Naive thymus-derived CD4-positive, alpha-beta T cell (primary cell): Measurements from ENCODE around the gene TRIM58. TPM values are rescaled to one million over a fixed set of nuclear protein-coding genes. Genes with fewer than 3 reads are reported as not detected.
A peak's percentile ranks its signal among the peaks of the same experiment; 100 is the strongest.

Source experiments
- ATAC-seq: fragments of 150-1000 bp; cut with Tn5 transposase; 2 replicates; pipeline ENCODE4 v1.10.0; 2021; ENCODE audit warnings: mild to moderate bottlenecking, moderate library complexity
- CTCF ChIA-PET: fragments of 350-600 bp; sonication (Branson Sonifier 250); formaldehyde crosslinking; loops from one replicate; lab custom pipeline; 2021; ENCODE audit warnings: antibody characterized with exemption; lab: Charles Lee
- POLR2A ChIA-PET: fragments of 350-600 bp; sonication (Branson Sonifier 250); formaldehyde crosslinking; loops from one replicate; lab custom pipeline; 2021; ENCODE audit warnings: antibody characterized with exemption, inconsistent platforms; lab: Charles Lee
- DNase-seq, 9 donors: peaks; one replicate each; pipeline versions ENCODE4 v3.0.0 to v3.0.0-alpha.2; 2020 to 2022; ENCODE audit warnings: mixed read lengths in 1 of 9
- H3K27ac ChIP-seq: one replicate; pipeline ENCODE4 v1.7.0; 2013; ENCODE audit warnings: mild to moderate bottlenecking, low read depth, low read length, moderate library complexity
- H3K27me3 ChIP-seq, 2 donors: one replicate each; pipeline ENCODE4 v1.7.0; 2013; ENCODE audit warnings: low read length in 2 of 2, mild to moderate bottlenecking in 2 of 2, moderate library complexity in 2 of 2; ENCODE audit not compliant: control insufficient read depth in 2 of 2, insufficient read depth in 2 of 2
- H3K36me3 ChIP-seq, 3 experiments: 1 replicate in 2 of 3; 2 replicates in 1 of 3; pipeline ENCODE4 v1.7.0; 2013; ENCODE audit warnings: low read length in 3 of 3, mild to moderate bottlenecking in 3 of 3, moderate library complexity in 1 of 3; ENCODE audit not compliant: insufficient read depth in 3 of 3, control insufficient read depth in 2 of 3
- H3K4me1 ChIP-seq, 2 donors: one replicate each; pipeline ENCODE4 v1.7.0; 2013; ENCODE audit warnings: low read length in 2 of 2, mild to moderate bottlenecking in 2 of 2, moderate library complexity in 1 of 2; ENCODE audit not compliant: control insufficient read depth in 2 of 2, insufficient read depth in 2 of 2
- H3K4me3 ChIP-seq: 2 replicates; pipeline ENCODE4 v1.7.0; 2013; ENCODE audit warnings: mild to moderate bottlenecking, low read length
- H3K9me3 ChIP-seq, 3 experiments: 1 replicate in 2 of 3; 2 replicates in 1 of 3; pipeline ENCODE4 v1.7.0; 2013; ENCODE audit warnings: low read length in 3 of 3; ENCODE audit not compliant: control insufficient read depth in 2 of 3
- H3K27ac Mint-ChIP-seq, 9 donors: one replicate each; pipeline ENCODE4 v1.8.0; 2020 to 2022; ENCODE audit warnings: mixed read lengths in 9 of 9, mild to moderate bottlenecking in 8 of 9, moderate library complexity in 5 of 9, inconsistent platforms in 2 of 9
- H3K27me3 Mint-ChIP-seq, 5 donors: one replicate each; pipeline ENCODE4 v1.8.0; 2021 to 2022; ENCODE audit warnings: mixed read lengths in 5 of 5, mild to moderate bottlenecking in 1 of 5
- H3K36me3 Mint-ChIP-seq, 5 donors: one replicate each; pipeline ENCODE4 v1.8.0; 2020 to 2022; ENCODE audit warnings: mixed read lengths in 5 of 5, mild to moderate bottlenecking in 3 of 5, inconsistent platforms in 1 of 5
- H3K4me1 Mint-ChIP-seq, 7 donors: one replicate each; pipeline ENCODE4 v1.8.0; 2020 to 2022; ENCODE audit warnings: mixed read lengths in 7 of 7, mild to moderate bottlenecking in 3 of 7, inconsistent platforms in 1 of 7
- H3K4me3 Mint-ChIP-seq, 10 donors: one replicate each; pipeline ENCODE4 v1.8.0; 2020 to 2022; ENCODE audit warnings: mild to moderate bottlenecking in 10 of 10, mixed read lengths in 10 of 10, moderate library complexity in 6 of 10, inconsistent platforms in 2 of 10
- H3K9me3 Mint-ChIP-seq, 11 donors: one replicate each; pipeline ENCODE4 v1.8.0; 2020 to 2022; ENCODE audit warnings: mixed read lengths in 11 of 11, mild to moderate bottlenecking in 4 of 11, inconsistent platforms in 1 of 11, moderate library complexity in 1 of 11
- intact Hi-C, 2 donors: fragments of 100-400 bp; cut with micrococcal nuclease; formaldehyde crosslinking; loops; one replicate each; pipeline ENCODE4 v1.15.1; 2023
- polyA plus RNA-seq, 2 donors: library from polyadenylated mRNA; unstranded; fragments of 300-500 nt; fragmentation: Illumina TruSeq; gene quantifications; one replicate each; pipeline ENCODE4 v1.2.3, GENCODE V29; 2021
- total RNA-seq, 6 experiments: library from RNA in 5 of 6; stranded (reverse) in 5 of 6; gene quantifications; 1 replicate in 5 of 6; 2 replicates in 1 of 6; pipeline ENCODE4 v1.2.3 and lab custom pipeline; 2021 to 2026

Gene TRIM58
- total and polyA plus RNA-seq, 7 experiments from 2014 or later: 0.15 to 2.1 (median 0.24) TPM; not detected in 1

- POLR2A ChIA-PET: no interaction called here
- Mint-ChIP-seq H3K4me1 (peaks cover 15 to 28% (median 19%) of the 10 kb centered on the region in 7 donors), H3K36me3 (peaks cover 0 to 6% (median 0%) of the 10 kb centered on the region in 5 donors), H3K27me3 (no peaks in the 10 kb centered on the region), H3K9me3 (peaks cover 0 to 26% (median 7%) of the 10 kb centered on the region in 11 donors), H3K27ac (peak overlapping the region in 2 of 9 donors; percentile 63 to 80), H3K4me3 (peak overlapping the region in 7 of 10 donors; percentile 18 to 90 (median 70))
- Histone ChIP-seq H3K36me3 (no peaks in the 10 kb centered on the region), H3K4me3 (no peak overlapping the region), H3K27ac (no peak overlapping the region), H3K27me3 (no peaks in the 10 kb centered on the region), H3K4me1 (no peaks in the 10 kb centered on the region), H3K9me3 (peaks cover 0 to 3% (median 0%) of the 10 kb centered on the region in 3 experiments)
- intact Hi-C loops: loop anchor here in 1 of 2 donors (5.0 kb wide), 1 partner anchor 48 kb away; the partner anchor contains the start of gene TRIM58
- CTCF ChIA-PET: no interaction called here
- no peak for DNase-seq
- no peak for ATAC-seq
Observed at GRCh38 chr1:247905181-247905580, 48.2 kb downstream of the TRIM58 start.

- POLR2A ChIA-PET: no interaction called here
Observed at GRCh38 chr1:247905910-247906503, 49.0 kb downstream of the TRIM58 start.

GRCh38 chr1:247906504-247907047 lies 49.6 kb downstream of the TRIM58 start:
- no peaks in the 10 kb centered on the region for H3K36me3 ChIP-seq
- H3K4me3 ChIP-seq: peak overlapping the region; percentile 36
- H3K9me3 ChIP-seq: peaks cover 0 to 3% (median 0%) of the 10 kb centered on the region in 3 experiments
- intact Hi-C loops: loop anchor here in 1 of 2 donors (2.0 to 5.0 kb wide), 2 partner anchors 30 to 49 kb away; partner anchors contain the start of gene TRIM58
- ChIA-PET CTCF (no interaction called here), POLR2A (no interaction called here)
- ATAC-seq (peak; percentile 54), DNase-seq (peak in 5 of 9 donors; percentile 4 to 15 (median 7))
- Mint-ChIP-seq H3K27ac (peak overlapping the region; percentile 74 to 92 (median 80)), H3K9me3 (peaks cover 0 to 26% (median 7%) of the 10 kb centered on the region in 11 donors), H3K4me3 (peak overlapping the region; percentile 81 to 90 (median 85)), H3K27me3 (no peaks in the 10 kb centered on the region), H3K4me1 (peaks cover 15 to 28% (median 19%) of the 10 kb centered on the region in 7 donors), H3K36me3 (peaks cover 0 to 6% (median 0%) of the 10 kb centered on the region in 5 donors)
- H3K27ac ChIP-seq: peak overlapping the region; percentile 7
- no peaks in the 10 kb centered on the region for H3K4me1 ChIP-seq
- H3K27me3 ChIP-seq: no peaks in the 10 kb centered on the region

More at GRCh38 chr1:247905910-247906503, 49.0 kb downstream of the TRIM58 start:
- no peak for DNase-seq
- Mint-ChIP-seq H3K36me3 (peaks cover 0 to 6% (median 0%) of the 10 kb centered on the region in 5 donors), H3K27ac (peak overlapping the region; percentile 74 to 92 (median 80)), H3K27me3 (no peaks in the 10 kb centered on the region), H3K9me3 (peaks cover 0 to 26% (median 7%) of the 10 kb centered on the region in 11 donors), H3K4me3 (peak overlapping the region; percentile 81 to 90 (median 85)), H3K4me1 (peaks cover 15 to 28% (median 19%) of the 10 kb centered on the region in 7 donors)
- Histone ChIP-seq H3K4me3 (peak overlapping the region; percentile 36), H3K27ac (peak overlapping the region; percentile 7), H3K27me3 (no peaks in the 10 kb centered on the region), H3K4me1 (no peaks in the 10 kb centered on the region), H3K9me3 (peaks cover 0 to 3% (median 0%) of the 10 kb centered on the region in 3 experiments), H3K36me3 (no peaks in the 10 kb centered on the region)
- peak; percentile 32 for ATAC-seq
- intact Hi-C loops: loop anchor here in 1 of 2 donors (2.0 to 5.0 kb wide), 2 partner anchors 31 to 49 kb away; partner anchors contain the start of gene TRIM58
- CTCF ChIA-PET: no interaction called here

GRCh38 chr1:247908766-247909165 lies 51.8 kb downstream of the TRIM58 start:
- H3K36me3 ChIP-seq: no peaks in the 10 kb centered on the region
- ChIA-PET CTCF (interaction anchor here (0.7 kb wide), 1 partner anchor 10 kb away, joined by 3 read pairs; no protein-coding TSS in a partner anchor), POLR2A (no interaction called here)
- H3K4me1 Mint-ChIP-seq: peaks cover 15 to 28% (median 19%) of the 10 kb centered on the region in 7 donors
- peaks cover 0 to 5% (median 0%) of the 10 kb centered on the region in 5 donors for H3K27me3 Mint-ChIP-seq
- intact Hi-C loops: loop anchor here in 1 of 2 donors (5.0 kb wide), 1 partner anchor 51 kb away; the partner anchor contains the start of gene TRIM58
- H3K9me3 Mint-ChIP-seq: peaks cover 0 to 23% (median 7%) of the 10 kb centered on the region in 11 donors
- no peak for ATAC-seq
- peaks cover 0 to 6% (median 0%) of the 10 kb centered on the region in 5 donors for H3K36me3 Mint-ChIP-seq
- peaks cover 0 to 3% (median 0%) of the 10 kb centered on the region in 3 experiments for H3K9me3 ChIP-seq
- H3K4me3 Mint-ChIP-seq: peak overlapping the region in 1 of 10 donors; percentile 46
- no peaks in the 10 kb centered on the region for H3K4me1 ChIP-seq
- peak overlapping the region in 1 of 9 donors; percentile 28 for H3K27ac Mint-ChIP-seq
- no peaks in the 10 kb centered on the region for H3K27me3 ChIP-seq
- H3K27ac ChIP-seq: no peak overlapping the region
- DNase-seq: no peak
- H3K4me3 ChIP-seq: no peak overlapping the region

GRCh38 chr1:247913786-247914185 lies 56.8 kb downstream of the TRIM58 start:
- no peak overlapping the region for H3K4me3 ChIP-seq
- Mint-ChIP-seq H3K4me1 (peaks cover 0 to 3% (median 0%) of the 10 kb centered on the region in 7 donors), H3K27ac (no peak overlapping the region), H3K36me3 (no peaks in the 10 kb centered on the region), H3K27me3 (peaks cover 0 to 22% (median 8%) of the 10 kb centered on the region in 5 donors), H3K4me3 (no peak overlapping the region), H3K9me3 (peaks cover 0 to 4% (median 0%) of the 10 kb centered on the region in 11 donors)
- no peaks in the 10 kb centered on the region for H3K9me3 ChIP-seq
- no peak for DNase-seq
- ChIA-PET CTCF (no interaction called here), POLR2A (no interaction called here)
- H3K4me1 ChIP-seq: no peaks in the 10 kb centered on the region
- no peak for ATAC-seq
- intact Hi-C loops: no loop called here
- no peaks in the 10 kb centered on the region for H3K27me3 ChIP-seq
- no peak overlapping the region for H3K27ac ChIP-seq
- no peaks in the 10 kb centered on the region for H3K36me3 ChIP-seq

- Mint-ChIP-seq H3K36me3 (no peaks in the 10 kb centered on the region), H3K27ac (peak overlapping the region in 1 of 9 donors; percentile 22), H3K4me1 (no peaks in the 10 kb centered on the region), H3K4me3 (no peak overlapping the region), H3K27me3 (peaks cover 0 to 22% (median 11%) of the 10 kb centered on the region in 5 donors), H3K9me3 (peaks cover 0 to 1% (median 0%) of the 10 kb centered on the region in 11 donors)
- Histone ChIP-seq H3K27ac (no peak overlapping the region), H3K27me3 (no peaks in the 10 kb centered on the region), H3K4me3 (no peak overlapping the region), H3K9me3 (no peaks in the 10 kb centered on the region), H3K4me1 (no peaks in the 10 kb centered on the region), H3K36me3 (no peaks in the 10 kb centered on the region)
- POLR2A ChIA-PET: no interaction called here
- DNase-seq (no peak), ATAC-seq (no peak)
- intact Hi-C loops: no loop called here
- CTCF ChIA-PET: no interaction called here
Observed at GRCh38 chr1:247914941-247915662, 58.1 kb downstream of the TRIM58 start.
